Keratinocyte (primary cell): Measurements from ENCODE around the gene FOXQ1.

Experiments
- EZH2 ChIP-seq: IDR thresholded peaks from one replicate; pipeline ENCODE4 v1.6.1; 2012; ENCODE audit warnings: inconsistent platforms, mild to moderate bottlenecking, low read length, moderate library complexity
- TF ChIP-seq, protein P1 (sequence below), 3 experiments: IDR thresholded peaks in 1 of 3; conservative IDR thresholded peaks in 1 of 3; optimal IDR thresholded peaks in 1 of 3; 2 replicates in 2 of 3; 3 replicates in 1 of 3; pipeline versions ENCODE3 to v1.5.1; 2011; ENCODE audit warnings: low read length in 3 of 3, mild to moderate bottlenecking in 3 of 3, moderate library complexity in 2 of 3, control low read depth in 1 of 3, inconsistent platforms in 1 of 3; ENCODE audit not compliant: insufficient read depth in 2 of 3; ENCODE audit errors: extremely low read depth in 1 of 3

GRCh38 chr6:1347161-1347560, 35.3 kb downstream of the FOXQ1 start:
- TF ChIP-seq, protein P1, sequence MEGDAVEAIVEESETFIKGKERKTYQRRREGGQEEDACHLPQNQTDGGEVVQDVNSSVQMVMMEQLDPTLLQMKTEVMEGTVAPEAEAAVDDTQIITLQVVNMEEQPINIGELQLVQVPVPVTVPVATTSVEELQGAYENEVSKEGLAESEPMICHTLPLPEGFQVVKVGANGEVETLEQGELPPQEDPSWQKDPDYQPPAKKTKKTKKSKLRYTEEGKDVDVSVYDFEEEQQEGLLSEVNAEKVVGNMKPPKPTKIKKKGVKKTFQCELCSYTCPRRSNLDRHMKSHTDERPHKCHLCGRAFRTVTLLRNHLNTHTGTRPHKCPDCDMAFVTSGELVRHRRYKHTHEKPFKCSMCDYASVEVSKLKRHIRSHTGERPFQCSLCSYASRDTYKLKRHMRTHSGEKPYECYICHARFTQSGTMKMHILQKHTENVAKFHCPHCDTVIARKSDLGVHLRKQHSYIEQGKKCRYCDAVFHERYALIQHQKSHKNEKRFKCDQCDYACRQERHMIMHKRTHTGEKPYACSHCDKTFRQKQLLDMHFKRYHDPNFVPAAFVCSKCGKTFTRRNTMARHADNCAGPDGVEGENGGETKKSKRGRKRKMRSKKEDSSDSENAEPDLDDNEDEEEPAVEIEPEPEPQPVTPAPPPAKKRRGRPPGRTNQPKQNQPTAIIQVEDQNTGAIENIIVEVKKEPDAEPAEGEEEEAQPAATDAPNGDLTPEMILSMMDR (optimal IDR thresholded peaks at IDR 0.05 in 1 of 3, IDR thresholded peaks at IDR 0.05 in 1 of 3, conservative IDR thresholded peaks at IDR 0.05 in 1 of 3; ENCODE audit: extremely low read depth in 1 of 3, insufficient read depth in 2 of 3, low read length in 3 of 3), result no peak
- no peak for TF ChIP-seq EZH2
